Skeletal muscle cell (primary cell): ENCODE results near the gene PPFIA3.
"Not testable (repeated sequence)": the region's sequence is repeated elsewhere in the genome, so short reads cannot be mapped to it uniquely, and the experiment has no call there.

Source experiments
- DNase-seq: peaks from one replicate; pipeline ENCODE4 v3.0.0-alpha.2; 2010; ENCODE audit warnings: low read depth
- H3K4me3 ChIP-seq: 2 replicates; pipeline ENCODE4 v1.5.1; 2011; ENCODE audit warnings: low read depth, mild to moderate bottlenecking, control low read depth, low read length, moderate library complexity

The PPFIA3 gene

DNA sequence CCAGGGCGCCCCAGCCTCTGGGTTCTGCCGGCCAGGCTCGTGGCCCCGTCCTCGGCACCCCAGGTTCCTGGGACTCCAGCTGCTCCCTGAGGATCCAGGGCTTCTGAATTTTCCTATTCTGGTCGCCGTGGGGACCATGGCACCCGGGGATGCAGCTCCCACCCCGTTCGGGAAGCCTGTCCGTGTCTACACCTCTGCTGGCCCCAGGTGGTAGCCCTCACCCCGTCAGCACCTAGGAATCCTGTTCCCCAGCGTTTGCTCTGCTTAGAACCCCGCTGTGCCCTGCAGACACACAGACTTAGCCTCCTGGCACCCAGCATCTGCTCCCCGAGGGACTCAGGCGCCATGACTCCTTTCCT is 960 bp downstream of the PPFIA3 start:
- no peak for DNase-seq
- no peak overlapping the region for H3K4me3 ChIP-seq

DNA sequence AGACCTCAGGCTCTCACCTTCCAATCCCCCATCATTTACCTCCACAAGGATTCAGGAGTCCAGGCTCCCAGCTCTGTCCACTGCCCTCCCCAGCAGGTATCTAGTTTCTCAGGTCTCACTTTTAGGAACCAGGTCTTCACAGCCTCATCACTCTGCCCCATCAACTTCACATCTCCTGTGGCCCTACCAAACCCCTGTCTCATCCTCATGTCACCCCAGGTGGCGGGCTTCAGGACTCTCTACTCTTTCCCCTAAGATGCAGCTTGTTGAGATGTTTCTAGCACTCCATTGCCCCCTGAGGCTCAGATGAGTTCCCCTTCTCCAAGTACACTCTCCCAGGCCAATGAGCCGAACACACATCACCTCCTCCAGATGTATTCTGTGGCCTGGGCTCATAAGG is 1.5 kb downstream of the PPFIA3 start:
- H3K4me3 ChIP-seq, result no peak overlapping the region
- no peak for DNase-seq

DNA sequence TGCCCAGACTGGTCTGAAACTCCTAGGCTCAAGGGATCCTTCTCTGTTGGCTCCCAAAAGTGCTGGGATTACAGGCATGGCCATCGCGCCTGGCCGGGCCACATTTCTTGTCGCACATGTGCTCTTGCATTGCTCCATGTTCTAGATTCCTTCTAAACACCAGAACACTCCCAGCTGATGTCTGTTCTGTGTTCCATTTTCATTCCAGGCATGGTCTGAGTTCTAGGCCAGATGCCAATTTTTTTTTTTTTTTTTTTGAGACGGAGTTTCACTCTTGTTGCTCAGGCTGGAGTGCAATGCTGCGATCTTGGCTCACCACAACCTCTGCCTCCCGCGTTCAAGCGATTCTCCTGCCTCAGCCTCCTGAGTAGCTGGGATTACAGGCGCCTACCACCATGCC is 2.5 kb downstream of the PPFIA3 start:
- DNase-seq, H3K4me3 ChIP-seq: not testable (repeated sequence)

DNA sequence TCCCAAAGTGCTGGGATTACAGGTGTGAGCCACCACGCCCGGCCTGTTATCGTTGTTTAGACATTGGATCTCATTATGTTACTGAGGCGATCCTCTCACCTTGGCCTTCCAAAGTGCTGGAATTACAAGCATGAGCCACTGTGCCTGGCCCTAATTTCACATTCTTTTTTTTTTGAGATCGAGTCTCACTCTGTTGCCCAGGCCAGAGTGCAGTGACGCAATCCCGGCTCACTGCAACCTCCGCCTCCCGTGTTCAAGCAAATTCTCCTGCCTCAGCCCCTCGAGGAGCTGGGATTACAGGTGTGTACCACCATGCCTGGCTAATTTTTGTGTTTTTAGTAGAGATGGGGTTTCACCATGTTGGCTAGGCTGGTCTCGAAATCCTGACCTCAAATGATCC is 3.9 kb downstream of the PPFIA3 start:
- DNase-seq, H3K4me3 ChIP-seq: not testable (repeated sequence)

- no peak for DNase-seq
- no peak overlapping the region for H3K4me3 ChIP-seq
Measured at GRCh38 chr19:49125025-49125731, 5.8 kb downstream of the PPFIA3 start.

- DNase-seq, result no peak
- H3K4me3 ChIP-seq, result no peak overlapping the region
Measured at GRCh38 chr19:49126575-49126974, 7.2 kb downstream of the PPFIA3 start.

DNA sequence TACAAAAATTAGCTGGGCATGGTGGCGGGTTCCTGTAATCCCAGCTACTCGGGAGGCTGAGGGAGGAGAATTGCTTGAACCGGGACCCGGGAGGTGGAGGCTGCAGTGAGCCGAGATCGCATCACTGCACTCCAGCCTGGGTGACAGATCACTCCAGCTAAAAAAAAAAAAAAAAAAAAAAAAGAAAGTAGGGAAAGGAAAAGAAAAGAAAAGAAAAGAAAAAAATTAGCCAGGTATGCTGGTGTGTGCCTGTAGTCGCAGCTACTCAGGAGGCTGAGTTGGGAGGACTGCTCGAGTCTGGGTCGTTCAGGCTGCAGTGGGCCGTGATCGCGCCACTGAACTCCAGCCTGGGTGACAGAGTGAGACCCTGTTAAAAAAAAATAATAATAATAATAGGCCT is 7.9 kb downstream of the PPFIA3 start:
- DNase-seq, result not testable (repeated sequence)

GRCh38 chr19:49127674-49128544 is 8.6 kb downstream of the PPFIA3 start:
- peak; percentile 87 for DNase-seq

More for the DNA sequence above, 7.9 kb downstream of the PPFIA3 start:
- H3K4me3 ChIP-seq, result not testable (repeated sequence)

GRCh38 chr19:49128545-49129237 is 9.3 kb downstream of the PPFIA3 start:
- H3K4me3 ChIP-seq, result peak overlapping the region; percentile 37
- DNase-seq, result no peak

More at GRCh38 chr19:49127674-49128544, 8.6 kb downstream of the PPFIA3 start:
- peak overlapping the region; percentile 37 for H3K4me3 ChIP-seq

- DNase-seq, result no peak
- H3K4me3 ChIP-seq, result peak overlapping the region; percentile 37
Measured at GRCh38 chr19:49129238-49129583, 9.9 kb downstream of the PPFIA3 start.

GRCh38 chr19:49130325-49130724 is 11.0 kb downstream of the PPFIA3 start:
- no peak overlapping the region for H3K4me3 ChIP-seq
- DNase-seq, result no peak

GRCh38 chr19:49132974-49133609 is 13.7 kb downstream of the PPFIA3 start:
- no peak for DNase-seq
- peak overlapping the region; percentile 27 for H3K4me3 ChIP-seq

- peak overlapping the region; percentile 27 for H3K4me3 ChIP-seq
Measured at GRCh38 chr19:49133621-49134454, 14.5 kb downstream of the PPFIA3 start.

GRCh38 chr19:49135686-49136085 is 16.3 kb downstream of the PPFIA3 start:
- no peak overlapping the region for H3K4me3 ChIP-seq
- DNase-seq, result no peak

More at GRCh38 chr19:49133621-49134454, 14.5 kb downstream of the PPFIA3 start:
- no peak for DNase-seq

DNA sequence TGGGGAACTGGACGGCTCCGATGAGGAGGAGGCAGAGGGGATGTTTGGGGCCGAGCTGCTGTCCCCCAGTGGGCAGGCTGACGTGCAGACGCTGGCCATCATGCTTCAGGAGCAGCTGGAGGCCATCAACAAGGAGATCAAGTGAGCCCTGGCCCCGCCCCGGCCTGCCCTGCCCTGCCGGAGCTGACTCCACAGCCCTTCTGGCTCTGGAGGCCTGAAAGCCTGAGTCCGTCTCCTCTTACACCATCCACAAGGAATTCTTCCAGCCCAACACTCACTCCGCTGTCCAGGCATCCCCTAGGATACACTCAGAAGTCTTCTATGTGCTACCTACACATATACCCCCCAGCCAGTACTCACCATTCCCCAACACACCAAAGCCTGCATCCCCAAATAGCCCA is 17.4 kb downstream of the PPFIA3 start:
- H3K4me3 ChIP-seq, result no peak overlapping the region

GRCh38 chr19:49140951-49141350 is 21.6 kb downstream of the PPFIA3 start:
- H3K4me3 ChIP-seq, result no peak overlapping the region
- no peak for DNase-seq

More for the DNA sequence above, 17.4 kb downstream of the PPFIA3 start:
- no peak for DNase-seq

DNA sequence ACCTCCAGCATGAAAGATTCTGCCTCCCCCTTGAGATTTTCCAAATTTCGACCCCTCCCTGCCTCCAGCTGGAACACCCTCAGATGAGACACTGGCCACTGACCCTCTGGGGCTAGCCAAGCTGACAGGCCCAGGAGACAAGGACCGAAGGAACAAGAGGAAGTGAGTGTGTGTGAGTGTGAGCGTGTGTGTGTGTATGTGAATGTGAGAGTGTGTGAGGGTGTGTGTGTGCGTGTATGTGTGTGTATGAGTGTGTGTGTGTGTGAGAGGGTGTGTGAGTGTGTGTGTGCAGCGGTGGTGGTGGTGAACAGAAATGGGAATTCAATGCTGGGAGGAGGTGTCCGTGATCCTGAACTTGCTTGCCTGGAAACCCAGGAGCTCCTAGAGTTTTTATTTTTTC is 22.0 kb downstream of the PPFIA3 start:
- no peak overlapping the region for H3K4me3 ChIP-seq

DNA sequence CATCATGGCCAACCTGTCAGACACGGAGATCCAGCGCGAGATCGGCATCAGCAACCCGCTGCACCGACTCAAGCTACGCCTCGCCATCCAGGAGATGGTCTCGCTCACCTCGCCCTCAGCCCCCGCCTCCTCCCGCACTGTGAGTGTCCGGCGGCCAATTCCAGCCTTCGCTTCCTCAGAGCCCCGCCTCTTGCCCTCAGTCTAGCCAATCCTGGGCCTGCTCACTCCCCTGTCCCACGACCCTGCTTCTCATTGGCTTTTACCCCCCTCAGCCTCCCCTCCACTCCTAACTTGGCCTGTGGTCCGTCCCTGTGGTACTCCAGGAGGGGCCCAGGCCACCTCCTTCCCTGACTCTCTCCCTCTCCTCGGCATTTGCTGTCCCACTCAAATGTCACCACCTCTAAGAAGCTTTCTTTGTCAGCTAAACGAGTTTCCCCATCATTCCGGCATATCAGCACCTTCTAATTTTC is 23.6 kb downstream of the PPFIA3 start:
- peak; percentile 70 for DNase-seq
- H3K4me3 ChIP-seq, result peak overlapping the region; percentile 82

More for the DNA sequence above, 22.0 kb downstream of the PPFIA3 start:
- no peak for DNase-seq
